ENCODE data around the gene SUPT7L.
A peak's percentile ranks its signal among the peaks of the same experiment; 100 is the strongest.

SUPT7L gene

GRCh38 chr2:27621524-27621923 is 41.9 kb downstream of the SUPT7L start:
- DNase-seq (ENCODE audit: low read depth, low spot score) = no peak
- H3K4me3 ChIP-seq (ENCODE audit: low read depth, low read length) = no peak overlapping the region
- ChIA-PET CTCF (interaction anchor here (1.0 to 1.5 kb wide), 5 partner anchors 9 to 191 kb away, joined by 3 to 6 read pairs (median 4); no protein-coding TSS in a partner anchor), POLR2A (no interaction called here)
- TF ChIP-seq, protein P1, sequence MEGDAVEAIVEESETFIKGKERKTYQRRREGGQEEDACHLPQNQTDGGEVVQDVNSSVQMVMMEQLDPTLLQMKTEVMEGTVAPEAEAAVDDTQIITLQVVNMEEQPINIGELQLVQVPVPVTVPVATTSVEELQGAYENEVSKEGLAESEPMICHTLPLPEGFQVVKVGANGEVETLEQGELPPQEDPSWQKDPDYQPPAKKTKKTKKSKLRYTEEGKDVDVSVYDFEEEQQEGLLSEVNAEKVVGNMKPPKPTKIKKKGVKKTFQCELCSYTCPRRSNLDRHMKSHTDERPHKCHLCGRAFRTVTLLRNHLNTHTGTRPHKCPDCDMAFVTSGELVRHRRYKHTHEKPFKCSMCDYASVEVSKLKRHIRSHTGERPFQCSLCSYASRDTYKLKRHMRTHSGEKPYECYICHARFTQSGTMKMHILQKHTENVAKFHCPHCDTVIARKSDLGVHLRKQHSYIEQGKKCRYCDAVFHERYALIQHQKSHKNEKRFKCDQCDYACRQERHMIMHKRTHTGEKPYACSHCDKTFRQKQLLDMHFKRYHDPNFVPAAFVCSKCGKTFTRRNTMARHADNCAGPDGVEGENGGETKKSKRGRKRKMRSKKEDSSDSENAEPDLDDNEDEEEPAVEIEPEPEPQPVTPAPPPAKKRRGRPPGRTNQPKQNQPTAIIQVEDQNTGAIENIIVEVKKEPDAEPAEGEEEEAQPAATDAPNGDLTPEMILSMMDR (IDR thresholded peaks at IDR 0.05; ENCODE audit: insufficient read depth, low read length, missing control alignments) = no peak

- ChIA-PET CTCF (no interaction called here), POLR2A (no interaction called here)
- H3K4me3 ChIP-seq (ENCODE audit: low read depth, low read length) = no peak overlapping the region
- TF ChIP-seq, protein P1 (IDR thresholded peaks at IDR 0.05; ENCODE audit: insufficient read depth, low read length, missing control alignments) = no peak
- no peak for DNase-seq (ENCODE audit: low read depth, low spot score)
Measured at GRCh38 chr2:27615316-27615715, 48.1 kb downstream of the SUPT7L start.

GRCh38 chr2:27613985-27614384 is 49.4 kb downstream of the SUPT7L start:
- ChIA-PET POLR2A (no interaction called here), CTCF (interaction anchor here (1.3 kb wide), 1 partner anchor 69 kb away, joined by 4 read pairs; no protein-coding TSS in a partner anchor)
- TF ChIP-seq, protein P1 (IDR thresholded peaks at IDR 0.05; ENCODE audit: insufficient read depth, low read length, missing control alignments) = no peak
- DNase-seq (ENCODE audit: low read depth, low spot score) = no peak
- H3K4me3 ChIP-seq (ENCODE audit: low read depth, low read length) = no peak overlapping the region

DNA sequence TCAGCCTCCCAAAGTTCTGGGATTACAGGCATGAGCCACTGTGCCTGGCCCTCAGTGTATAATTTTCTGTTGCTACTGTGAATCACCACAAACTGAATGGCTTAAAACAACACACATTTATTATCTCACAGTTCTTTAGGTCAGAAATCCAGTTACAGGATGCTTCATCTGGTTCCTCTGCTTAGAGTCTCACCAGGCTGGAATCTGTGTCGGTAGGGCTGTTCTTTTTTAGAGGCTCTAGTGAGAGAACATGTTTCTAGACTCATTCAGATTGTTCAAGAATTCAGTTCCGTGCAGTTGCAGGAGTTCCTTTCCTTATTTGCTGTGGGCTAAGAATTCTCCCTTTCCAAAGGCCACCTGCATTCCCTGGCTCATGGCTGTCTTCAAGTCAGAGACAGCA is 56.8 kb downstream of the SUPT7L start:
- POLR2A ChIA-PET = no interaction called here
- CTCF ChIA-PET = no interaction called here
- H3K4me3 ChIP-seq (ENCODE audit: low read depth, low read length) = no peak overlapping the region
- TF ChIP-seq, protein P1 (IDR thresholded peaks at IDR 0.05; ENCODE audit: insufficient read depth, low read length, missing control alignments) = no peak
- peak; percentile 51 for DNase-seq (ENCODE audit: low read depth, low spot score)
